HepG2 (cell line): Measurements from ENCODE around the gene BTBD7. TPM values are rescaled to one million over a fixed set of nuclear protein-coding genes. Genes with fewer than 3 reads are reported as not detected.
A peak's percentile ranks its signal among the peaks of the same experiment; 100 is the strongest.

Experiments
- FOXP1 ChIP-seq, 2 experiments: fragments of 450-650 bp in 1 of 2; IDR thresholded peaks; 2 replicates each; pipeline ENCODE4 v1.6.1; 2017 to 2018; ENCODE audit warnings: antibody characterized with exemption in 1 of 2
- KMT2B ChIP-seq: IDR thresholded peaks from 2 replicates; pipeline ENCODE4 v1.6.1; 2016; ENCODE audit warnings: missing genetic modification reagents, missing compliant biosample characterization
- NFKB2 ChIP-seq: sonication (generic); formaldehyde crosslinking; IDR thresholded peaks from 2 replicates; pipeline ENCODE4 v1.4.0; 2020; ENCODE audit warnings: missing genetic modification reagents, borderline replicate concordance
- NRL ChIP-seq: sonication (generic); formaldehyde crosslinking; IDR thresholded peaks from 2 replicates; pipeline ENCODE4 v1.5.0; 2020; ENCODE audit warnings: missing genetic modification reagents, mild to moderate bottlenecking, moderate library complexity, borderline replicate concordance
- RFX1 ChIP-seq: fragments of 450-650 bp; IDR thresholded peaks from 2 replicates; pipeline ENCODE4 v1.6.1; 2017
- SNAPC2 ChIP-seq: sonication (generic); formaldehyde crosslinking; IDR thresholded peaks from 2 replicates; pipeline ENCODE4 v1.8.1; 2022; ENCODE audit warnings: mild to moderate bottlenecking, missing genetic modification reagents
- ZNF30 ChIP-seq: sonication (generic); formaldehyde crosslinking; IDR thresholded peaks from 2 replicates; pipeline ENCODE4 v1.5.0; 2020; ENCODE audit warnings: mild to moderate bottlenecking, missing genetic modification reagents
- ZNF678 ChIP-seq: sonication (generic); formaldehyde crosslinking; IDR thresholded peaks from 2 replicates; pipeline ENCODE4 v1.4.0; 2020; ENCODE audit warnings: mild to moderate bottlenecking, missing genetic modification reagents
- polyA plus RNA-seq, 8 experiments: library from polyadenylated mRNA; depleted of rRNA in 3 of 8; stranded (reverse) in 7 of 8; unstranded in 1 of 8; fragments of >200 nt; fragmentation: Illumina TruSeq in 4 of 8; extraction: Trizol in 4 of 8; gene quantifications; 2 replicates each; pipeline versions ENCODE4 v1.2.1 to v1.2.3, GENCODE V29; 2011 to 2016; ENCODE audit warnings: low read depth in 4 of 8, missing spikeins in 1 of 8, mixed read lengths in 1 of 8; ENCODE audit not compliant: insufficient read depth in 1 of 8
- total RNA-seq, 5 experiments: library from RNA; depleted of rRNA; stranded (reverse); fragments of >200 nt; fragmentation: Illumina TruSeq; extraction: Trizol; gene quantifications; 2 replicates each; pipeline ENCODE4 v1.2.3, GENCODE V29; 2016; ENCODE audit warnings: low read depth in 1 of 5
- TF ChIP-seq, protein P1 (sequence below): sonication (generic); formaldehyde crosslinking; IDR thresholded peaks from 2 replicates; pipeline ENCODE4 v1.5.1; 2020; ENCODE audit warnings: mild to moderate bottlenecking, missing genetic modification reagents, moderate library complexity
- TF ChIP-seq, protein P2 (sequence below): sonication (generic); formaldehyde crosslinking; IDR thresholded peaks from 2 replicates; pipeline ENCODE4 v1.4.0; 2020; ENCODE audit warnings: missing genetic modification reagents, borderline replicate concordance
- TF ChIP-seq, protein P3 (sequence below), 2 experiments: sonication (generic) in 1 of 2; formaldehyde crosslinking in 1 of 2; IDR thresholded peaks; 2 replicates each; pipeline versions ENCODE4 v1.4.0 to v1.6.1; 2018 to 2020; ENCODE audit warnings: missing genetic modification reagents in 2 of 2, borderline replicate concordance in 1 of 2, low read depth in 1 of 2, mild to moderate bottlenecking in 1 of 2, missing biosample characterization in 1 of 2
- TF ChIP-seq, protein P4 (sequence below), 2 experiments: sonication (generic) in 1 of 2; formaldehyde crosslinking in 1 of 2; IDR thresholded peaks; 2 replicates each; pipeline versions ENCODE4 v1.6.1 to v1.9.0; 2014 to 2022; ENCODE audit warnings: antibody characterized with exemption in 1 of 2, borderline replicate concordance in 1 of 2, inconsistent platforms in 1 of 2, low read depth in 1 of 2, missing genetic modification reagents in 1 of 2

Gene BTBD7
- total and polyA plus RNA-seq, 2 of the 13 experiments (the other 11 are each of a cell fraction or from before 2014, with no cell fraction given), result 11.6 to 15.2 TPM

DNA sequence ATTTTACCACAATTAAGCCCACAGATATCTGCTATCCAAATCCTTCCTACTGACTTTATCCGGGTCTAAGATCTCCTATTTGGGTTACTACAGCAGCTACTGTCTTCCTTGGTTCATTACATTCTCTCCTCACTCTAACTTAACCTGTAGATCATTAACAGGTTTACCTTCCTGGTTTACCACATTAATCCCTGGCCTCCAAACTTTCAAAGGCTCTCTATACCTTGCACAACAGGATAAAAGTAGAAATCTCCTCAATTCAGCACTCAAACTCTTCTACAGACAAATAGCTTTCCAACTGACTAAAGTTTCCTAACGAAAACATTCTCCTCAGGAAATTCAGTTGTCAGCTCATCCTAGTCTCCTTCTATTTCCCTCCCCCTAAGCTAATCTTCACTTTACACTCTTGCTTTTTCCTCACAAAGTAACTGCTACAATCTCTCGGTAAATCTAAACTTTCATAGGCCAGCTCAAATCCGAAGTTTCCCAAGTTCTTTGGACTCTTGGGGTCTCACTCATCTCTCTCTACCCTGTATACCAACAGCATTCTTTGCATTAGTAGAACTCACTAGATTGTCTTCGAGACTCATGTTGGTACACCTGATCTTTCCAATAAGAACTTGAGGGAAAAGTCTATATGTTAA, 2.7 kb downstream of the BTBD7 start (continued):
- no peak for TF ChIP-seq FOXP1 (IDR thresholded peaks at IDR 0.05)
- TF ChIP-seq FOXP1 (CRISPR knock-in tag; IDR thresholded peaks at IDR 0.05), result peak; percentile 87
- TF ChIP-seq, protein P1, sequence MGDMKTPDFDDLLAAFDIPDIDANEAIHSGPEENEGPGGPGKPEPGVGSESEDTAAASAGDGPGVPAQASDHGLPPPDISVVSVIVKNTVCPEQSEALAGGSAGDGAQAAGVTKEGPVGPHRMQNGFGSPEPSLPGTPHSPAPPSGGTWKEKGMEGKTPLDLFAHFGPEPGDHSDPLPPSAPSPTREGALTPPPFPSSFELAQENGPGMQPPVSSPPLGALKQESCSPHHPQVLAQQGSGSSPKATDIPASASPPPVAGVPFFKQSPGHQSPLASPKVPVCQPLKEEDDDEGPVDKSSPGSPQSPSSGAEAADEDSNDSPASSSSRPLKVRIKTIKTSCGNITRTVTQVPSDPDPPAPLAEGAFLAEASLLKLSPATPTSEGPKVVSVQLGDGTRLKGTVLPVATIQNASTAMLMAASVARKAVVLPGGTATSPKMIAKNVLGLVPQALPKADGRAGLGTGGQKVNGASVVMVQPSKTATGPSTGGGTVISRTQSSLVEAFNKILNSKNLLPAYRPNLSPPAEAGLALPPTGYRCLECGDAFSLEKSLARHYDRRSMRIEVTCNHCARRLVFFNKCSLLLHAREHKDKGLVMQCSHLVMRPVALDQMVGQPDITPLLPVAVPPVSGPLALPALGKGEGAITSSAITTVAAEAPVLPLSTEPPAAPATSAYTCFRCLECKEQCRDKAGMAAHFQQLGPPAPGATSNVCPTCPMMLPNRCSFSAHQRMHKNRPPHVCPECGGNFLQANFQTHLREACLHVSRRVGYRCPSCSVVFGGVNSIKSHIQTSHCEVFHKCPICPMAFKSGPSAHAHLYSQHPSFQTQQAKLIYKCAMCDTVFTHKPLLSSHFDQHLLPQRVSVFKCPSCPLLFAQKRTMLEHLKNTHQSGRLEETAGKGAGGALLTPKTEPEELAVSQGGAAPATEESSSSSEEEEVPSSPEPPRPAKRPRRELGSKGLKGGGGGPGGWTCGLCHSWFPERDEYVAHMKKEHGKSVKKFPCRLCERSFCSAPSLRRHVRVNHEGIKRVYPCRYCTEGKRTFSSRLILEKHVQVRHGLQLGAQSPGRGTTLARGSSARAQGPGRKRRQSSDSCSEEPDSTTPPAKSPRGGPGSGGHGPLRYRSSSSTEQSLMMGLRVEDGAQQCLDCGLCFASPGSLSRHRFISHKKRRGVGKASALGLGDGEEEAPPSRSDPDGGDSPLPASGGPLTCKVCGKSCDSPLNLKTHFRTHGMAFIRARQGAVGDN (CRISPR knock-in tag), result no peak
- TF ChIP-seq, protein P2, sequence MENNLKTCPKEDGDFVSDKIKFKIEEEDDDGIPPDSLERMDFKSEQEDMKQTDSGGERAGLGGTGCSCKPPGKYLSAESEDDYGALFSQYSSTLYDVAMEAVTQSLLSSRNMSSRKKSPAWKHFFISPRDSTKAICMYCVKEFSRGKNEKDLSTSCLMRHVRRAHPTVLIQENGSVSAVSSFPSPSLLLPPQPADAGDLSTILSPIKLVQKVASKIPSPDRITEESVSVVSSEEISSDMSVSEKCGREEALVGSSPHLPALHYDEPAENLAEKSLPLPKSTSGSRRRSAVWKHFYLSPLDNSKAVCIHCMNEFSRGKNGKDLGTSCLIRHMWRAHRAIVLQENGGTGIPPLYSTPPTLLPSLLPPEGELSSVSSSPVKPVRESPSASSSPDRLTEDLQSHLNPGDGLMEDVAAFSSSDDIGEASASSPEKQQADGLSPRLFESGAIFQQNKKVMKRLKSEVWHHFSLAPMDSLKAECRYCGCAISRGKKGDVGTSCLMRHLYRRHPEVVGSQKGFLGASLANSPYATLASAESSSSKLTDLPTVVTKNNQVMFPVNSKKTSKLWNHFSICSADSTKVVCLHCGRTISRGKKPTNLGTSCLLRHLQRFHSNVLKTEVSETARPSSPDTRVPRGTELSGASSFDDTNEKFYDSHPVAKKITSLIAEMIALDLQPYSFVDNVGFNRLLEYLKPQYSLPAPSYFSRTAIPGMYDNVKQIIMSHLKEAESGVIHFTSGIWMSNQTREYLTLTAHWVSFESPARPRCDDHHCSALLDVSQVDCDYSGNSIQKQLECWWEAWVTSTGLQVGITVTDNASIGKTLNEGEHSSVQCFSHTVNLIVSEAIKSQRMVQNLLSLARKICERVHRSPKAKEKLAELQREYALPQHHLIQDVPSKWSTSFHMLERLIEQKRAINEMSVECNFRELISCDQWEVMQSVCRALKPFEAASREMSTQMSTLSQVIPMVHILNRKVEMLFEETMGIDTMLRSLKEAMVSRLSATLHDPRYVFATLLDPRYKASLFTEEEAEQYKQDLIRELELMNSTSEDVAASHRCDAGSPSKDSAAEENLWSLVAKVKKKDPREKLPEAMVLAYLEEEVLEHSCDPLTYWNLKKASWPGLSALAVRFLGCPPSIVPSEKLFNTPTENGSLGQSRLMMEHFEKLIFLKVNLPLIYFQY (CRISPR knock-in tag), result no peak
- no peak for TF ChIP-seq KMT2B (CRISPR knock-in tag)
- TF ChIP-seq ZNF678, result no peak
- TF ChIP-seq SNAPC2, result no peak
- TF ChIP-seq NRL, result no peak
- TF ChIP-seq, protein P3, sequence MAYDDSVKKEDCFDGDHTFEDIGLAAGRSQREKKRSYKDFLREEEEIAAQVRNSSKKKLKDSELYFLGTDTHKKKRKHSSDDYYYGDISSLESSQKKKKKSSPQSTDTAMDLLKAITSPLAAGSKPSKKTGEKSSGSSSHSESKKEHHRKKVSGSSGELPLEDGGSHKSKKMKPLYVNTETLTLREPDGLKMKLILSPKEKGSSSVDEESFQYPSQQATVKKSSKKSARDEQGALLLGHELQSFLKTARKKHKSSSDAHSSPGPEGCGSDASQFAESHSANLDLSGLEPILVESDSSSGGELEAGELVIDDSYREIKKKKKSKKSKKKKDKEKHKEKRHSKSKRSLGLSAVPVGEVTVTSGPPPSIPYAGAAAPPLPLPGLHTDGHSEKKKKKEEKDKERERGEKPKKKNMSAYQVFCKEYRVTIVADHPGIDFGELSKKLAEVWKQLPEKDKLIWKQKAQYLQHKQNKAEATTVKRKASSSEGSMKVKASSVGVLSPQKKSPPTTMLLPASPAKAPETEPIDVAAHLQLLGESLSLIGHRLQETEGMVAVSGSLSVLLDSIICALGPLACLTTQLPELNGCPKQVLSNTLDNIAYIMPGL (CRISPR knock-in tag; IDR thresholded peaks at IDR 0.05; ENCODE audit: borderline replicate concordance in 1 of 2, low read depth in 1 of 2), result no peak
- TF ChIP-seq ZNF30 (CRISPR knock-in tag), result no peak
- TF ChIP-seq, protein P4, sequence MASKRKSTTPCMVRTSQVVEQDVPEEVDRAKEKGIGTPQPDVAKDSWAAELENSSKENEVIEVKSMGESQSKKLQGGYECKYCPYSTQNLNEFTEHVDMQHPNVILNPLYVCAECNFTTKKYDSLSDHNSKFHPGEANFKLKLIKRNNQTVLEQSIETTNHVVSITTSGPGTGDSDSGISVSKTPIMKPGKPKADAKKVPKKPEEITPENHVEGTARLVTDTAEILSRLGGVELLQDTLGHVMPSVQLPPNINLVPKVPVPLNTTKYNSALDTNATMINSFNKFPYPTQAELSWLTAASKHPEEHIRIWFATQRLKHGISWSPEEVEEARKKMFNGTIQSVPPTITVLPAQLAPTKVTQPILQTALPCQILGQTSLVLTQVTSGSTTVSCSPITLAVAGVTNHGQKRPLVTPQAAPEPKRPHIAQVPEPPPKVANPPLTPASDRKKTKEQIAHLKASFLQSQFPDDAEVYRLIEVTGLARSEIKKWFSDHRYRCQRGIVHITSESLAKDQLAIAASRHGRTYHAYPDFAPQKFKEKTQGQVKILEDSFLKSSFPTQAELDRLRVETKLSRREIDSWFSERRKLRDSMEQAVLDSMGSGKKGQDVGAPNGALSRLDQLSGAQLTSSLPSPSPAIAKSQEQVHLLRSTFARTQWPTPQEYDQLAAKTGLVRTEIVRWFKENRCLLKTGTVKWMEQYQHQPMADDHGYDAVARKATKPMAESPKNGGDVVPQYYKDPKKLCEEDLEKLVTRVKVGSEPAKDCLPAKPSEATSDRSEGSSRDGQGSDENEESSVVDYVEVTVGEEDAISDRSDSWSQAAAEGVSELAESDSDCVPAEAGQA (IDR thresholded peaks at IDR 0.05; ENCODE audit: low read depth), result no peak
- TF ChIP-seq, protein P4 (CRISPR knock-in tag; IDR thresholded peaks at IDR 0.05; ENCODE audit: borderline replicate concordance), result no peak
- no peak for TF ChIP-seq NFKB2 (CRISPR knock-in tag)
- no peak for TF ChIP-seq RFX1
